C4-2B (cell line): Measurements from ENCODE around the gene CD83.

ENCODE experiments used
- ZFX ChIP-seq: fragments of 450-650 bp; IDR thresholded peaks from 2 replicates; pipeline ENCODE4 v1.6.1; 2017
- TF ChIP-seq, protein P1 (sequence below): fragments of 450-650 bp; conservative IDR thresholded peaks from 2 replicates; pipeline ENCODE4 v1.5.1; 2017; ENCODE audit warnings: mild to moderate bottlenecking

DNA sequence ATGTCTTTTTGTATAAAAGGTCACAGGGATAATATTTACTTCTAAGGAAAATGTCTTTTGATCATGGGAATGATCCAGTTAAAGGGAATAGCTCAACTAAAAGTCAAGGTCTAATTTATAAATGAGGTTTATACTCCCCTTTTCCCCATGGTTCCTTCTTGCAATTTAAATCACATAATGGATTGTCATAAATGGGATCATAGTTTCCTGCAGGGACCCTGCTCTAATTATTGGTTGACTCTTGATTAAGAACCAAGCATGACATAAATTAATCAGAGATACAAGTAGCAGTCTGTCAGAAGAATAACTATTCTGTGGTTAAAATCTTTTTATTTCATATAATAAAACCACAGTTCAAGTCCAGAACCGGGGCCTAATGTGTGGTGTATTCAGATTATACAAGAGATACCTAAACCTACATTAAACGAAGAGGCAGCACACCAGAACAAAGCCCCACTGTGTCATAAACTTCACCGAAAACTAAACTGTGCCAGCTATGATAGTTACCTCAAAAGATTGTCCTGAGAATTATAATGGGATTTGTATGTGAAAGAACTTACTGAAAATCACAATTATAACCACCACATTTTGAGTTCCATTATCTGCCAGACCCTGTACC lies 43.0 kb upstream of the CD83 start:
- TF ChIP-seq, protein P1, sequence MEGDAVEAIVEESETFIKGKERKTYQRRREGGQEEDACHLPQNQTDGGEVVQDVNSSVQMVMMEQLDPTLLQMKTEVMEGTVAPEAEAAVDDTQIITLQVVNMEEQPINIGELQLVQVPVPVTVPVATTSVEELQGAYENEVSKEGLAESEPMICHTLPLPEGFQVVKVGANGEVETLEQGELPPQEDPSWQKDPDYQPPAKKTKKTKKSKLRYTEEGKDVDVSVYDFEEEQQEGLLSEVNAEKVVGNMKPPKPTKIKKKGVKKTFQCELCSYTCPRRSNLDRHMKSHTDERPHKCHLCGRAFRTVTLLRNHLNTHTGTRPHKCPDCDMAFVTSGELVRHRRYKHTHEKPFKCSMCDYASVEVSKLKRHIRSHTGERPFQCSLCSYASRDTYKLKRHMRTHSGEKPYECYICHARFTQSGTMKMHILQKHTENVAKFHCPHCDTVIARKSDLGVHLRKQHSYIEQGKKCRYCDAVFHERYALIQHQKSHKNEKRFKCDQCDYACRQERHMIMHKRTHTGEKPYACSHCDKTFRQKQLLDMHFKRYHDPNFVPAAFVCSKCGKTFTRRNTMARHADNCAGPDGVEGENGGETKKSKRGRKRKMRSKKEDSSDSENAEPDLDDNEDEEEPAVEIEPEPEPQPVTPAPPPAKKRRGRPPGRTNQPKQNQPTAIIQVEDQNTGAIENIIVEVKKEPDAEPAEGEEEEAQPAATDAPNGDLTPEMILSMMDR, result no peak
- TF ChIP-seq ZFX, result no peak
